ENCODE results near the gene KLK15. TPM values are rescaled to one million over a fixed set of nuclear protein-coding genes. Genes with fewer than 3 reads are reported as not detected.

Gene KLK15
- total and polyA plus RNA-seq, 2 of the 4 experiments (the other 2 are of a cell fraction) = not detected

- H4K20me1 ChIP-seq (ENCODE audit: insufficient read depth, low read length) = no peaks in the 10 kb centered on the region
- H3K27ac ChIP-seq (ENCODE audit: insufficient read depth, low read length) = no peak overlapping the region
- ChIA-PET POLR2A (ENCODE audit: unreplicated experiment) (no interaction called here), CTCF (no interaction called here)
- H3K23ac ChIP-seq (ENCODE audit: low read depth, low read length) = no peak overlapping the region
- no TSS peak for BruUV-seq (replicated peaks)
- H3K9me3 ChIP-seq (ENCODE audit: control insufficient read depth, insufficient read depth, low read length) = no peaks in the 10 kb centered on the region
- DNase-seq = peak; percentile 3
- ATAC-seq (ENCODE audit: low read depth) = no peak
- no peak overlapping the region for H3K56ac ChIP-seq (ENCODE audit: extremely low read depth, insufficient read depth, low read length)
- no peak overlapping the region for H3K18ac ChIP-seq (ENCODE audit: low read depth, low read length)
- in situ Hi-C loops (cut with MboI; ENCODE audit: low sequenced_read_pairs) = no loop called here
- H3K4me3 ChIP-seq (ENCODE audit: insufficient read depth, low read depth, low read length) = no peak overlapping the region
- H2BK20ac ChIP-seq (ENCODE audit: low read depth, low read length) = no peak overlapping the region
- H3K4me1 ChIP-seq (ENCODE audit: control insufficient read depth, insufficient read depth, low read length) = no peaks in the 10 kb centered on the region
- H3K4me2 ChIP-seq (ENCODE audit: low read depth, low read length) = no peak overlapping the region
- H3K4ac ChIP-seq (ENCODE audit: low read depth, low read length) = no peak overlapping the region
- dilution Hi-C loops (cut with HindIII; ENCODE audit: low sequenced_read_pairs, unreplicated experiment) = no loop called here
- no peak overlapping the region for H4K8ac ChIP-seq (ENCODE audit: low read depth in 2 of 2, low read length in 2 of 2)
- H2BK15ac ChIP-seq (ENCODE audit: low read depth, low read length) = no peak overlapping the region
- no peak overlapping the region for H2BK5ac ChIP-seq (ENCODE audit: low read depth, low read length, poor library complexity, severe bottlenecking)
- H3K79me1 ChIP-seq (ENCODE audit: low read depth in 1 of 2, low read length in 2 of 2) = no peaks in the 10 kb centered on the region
- no peak overlapping the region for H3K14ac ChIP-seq (replicated peaks; ENCODE audit: low read depth, low read length)
- H2BK120ac ChIP-seq (ENCODE audit: low read depth, low read length) = no peak overlapping the region
- 42% methylated on average over 7 of the region's 26 CpGs; no CpG with 5 or more reads in 1 of the 2 experiments for WGBS, 2 experiments (ENCODE audit: extremely low coverage in 2 of 2, insufficient read length in 1 of 2)
- no peaks in the 10 kb centered on the region for H3K9me1 ChIP-seq (ENCODE audit: insufficient read depth, low read length)
- TF ChIP-seq RAD21 (IDR thresholded peaks at IDR 0.05; ENCODE audit: low read length) (no peak), MAFK (IDR thresholded peaks at IDR 0.05; ENCODE audit: low read depth, low read length) (no peak), NFE2L2 (IDR thresholded peaks at IDR 0.05; ENCODE audit: low read depth, low read length) (no peak), CHD1 (IDR thresholded peaks at IDR 0.05; ENCODE audit: low read depth, low read length) (no peak), FOS (IDR thresholded peaks at IDR 0.05; ENCODE audit: low read depth, low read length) (no peak), POLR2A (IDR thresholded peaks at IDR 0.05; ENCODE audit: low read depth, low read length) (no peak), CTCF (conservative IDR thresholded peaks at IDR 0.05; ENCODE audit: low read depth, low read length) (no peak), CEBPB (IDR thresholded peaks at IDR 0.05; ENCODE audit: low read depth, low read length) (no peak), RCOR1 (IDR thresholded peaks at IDR 0.05; ENCODE audit: insufficient replicate concordance, low read length) (no peak), SMC3 (IDR thresholded peaks at IDR 0.05; ENCODE audit: low read depth, low read length) (no peak), MXI1 (IDR thresholded peaks at IDR 0.05; ENCODE audit: borderline replicate concordance, low read depth, low read length) (no peak), BHLHE40 (IDR thresholded peaks at IDR 0.05; ENCODE audit: low read depth, low read length) (no peak)
- TF ChIP-seq, protein P1, sequence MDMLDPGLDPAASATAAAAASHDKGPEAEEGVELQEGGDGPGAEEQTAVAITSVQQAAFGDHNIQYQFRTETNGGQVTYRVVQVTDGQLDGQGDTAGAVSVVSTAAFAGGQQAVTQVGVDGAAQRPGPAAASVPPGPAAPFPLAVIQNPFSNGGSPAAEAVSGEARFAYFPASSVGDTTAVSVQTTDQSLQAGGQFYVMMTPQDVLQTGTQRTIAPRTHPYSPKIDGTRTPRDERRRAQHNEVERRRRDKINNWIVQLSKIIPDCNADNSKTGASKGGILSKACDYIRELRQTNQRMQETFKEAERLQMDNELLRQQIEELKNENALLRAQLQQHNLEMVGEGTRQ (IDR thresholded peaks at IDR 0.05; ENCODE audit: low read depth, low read length) = no peak
- H3K9ac ChIP-seq (ENCODE audit: low read depth, low read length) = no peak overlapping the region
- H2AK5ac ChIP-seq (ENCODE audit: low read depth, low read length) = no peak overlapping the region
- H3K27me3 ChIP-seq (ENCODE audit: control insufficient read depth, insufficient read depth, low read length) = no peaks in the 10 kb centered on the region
- H4K91ac ChIP-seq (ENCODE audit: insufficient read depth, low read depth, low read length) = no peak overlapping the region
- intact Hi-C loops (cut with micrococcal nuclease) = no loop called here
- peak overlapping the region; percentile 21 for H2AFZ ChIP-seq (replicated peaks; ENCODE audit: low read length, poor library complexity)
- peak overlapping the region; percentile 19 for H2AK9ac ChIP-seq (replicated peaks; ENCODE audit: low read depth, low read length, poor library complexity)
- H3K36me3 ChIP-seq (ENCODE audit: control insufficient read depth, insufficient read depth, low read length) = no peaks in the 10 kb centered on the region
- H4K5ac ChIP-seq (ENCODE audit: low read depth, low read length) = no peak overlapping the region
Observed at GRCh38 chr19:50870417-50871089, 37.2 kb upstream of the KLK15 start.

Data from IMR-90 (cell line).